ENCODE results near the gene MYCN.
"Not testable (repeated sequence)": the region's sequence is repeated elsewhere in the genome, so short reads cannot be mapped to it uniquely, and the experiment has no call there.

Gene MYCN

DNA sequence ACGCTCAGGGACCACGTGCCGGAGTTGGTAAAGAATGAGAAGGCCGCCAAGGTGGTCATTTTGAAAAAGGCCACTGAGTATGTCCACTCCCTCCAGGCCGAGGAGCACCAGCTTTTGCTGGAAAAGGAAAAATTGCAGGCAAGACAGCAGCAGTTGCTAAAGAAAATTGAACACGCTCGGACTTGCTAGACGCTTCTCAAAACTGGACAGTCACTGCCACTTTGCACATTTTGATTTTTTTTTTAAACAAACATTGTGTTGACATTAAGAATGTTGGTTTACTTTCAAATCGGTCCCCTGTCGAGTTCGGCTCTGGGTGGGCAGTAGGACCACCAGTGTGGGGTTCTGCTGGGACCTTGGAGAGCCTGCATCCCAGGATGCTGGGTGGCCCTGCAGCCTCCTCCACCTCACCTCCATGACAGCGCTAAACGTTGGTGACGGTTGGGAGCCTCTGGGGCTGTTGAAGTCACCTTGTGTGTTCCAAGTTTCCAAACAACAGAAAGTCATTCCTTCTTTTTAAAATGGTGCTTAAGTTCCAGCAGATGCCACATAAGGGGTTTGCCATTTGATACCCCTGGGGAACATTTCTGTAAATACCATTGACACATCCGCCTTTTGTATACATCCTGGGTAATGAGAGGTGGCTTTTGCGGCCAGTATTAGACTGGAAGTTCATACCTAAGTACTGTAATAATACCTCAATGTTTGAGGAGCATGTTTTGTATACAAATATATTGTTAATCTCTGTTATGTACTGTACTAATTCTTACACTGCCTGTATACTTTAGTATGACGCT is 5.8 kb downstream of the MYCN start:
- no peak for DNase-seq

DNA sequence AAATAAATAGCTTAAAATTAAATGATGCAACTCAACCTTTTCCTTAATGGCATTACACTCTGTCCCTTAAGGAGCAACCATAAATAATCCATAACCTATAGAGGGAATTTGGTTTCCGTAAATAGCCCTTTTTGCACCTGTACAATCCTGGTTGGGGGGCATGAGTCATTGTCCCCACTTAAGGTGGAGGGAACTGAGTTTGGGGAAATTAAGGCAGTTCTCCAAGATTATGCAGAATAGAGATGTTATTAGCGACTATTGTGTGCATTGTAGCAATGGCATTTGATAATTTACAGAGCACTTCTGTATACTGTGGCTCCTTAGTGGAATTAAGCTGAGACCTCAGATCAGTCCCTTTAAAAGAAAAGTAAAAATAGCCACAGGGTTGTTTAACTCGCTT is 6.6 kb downstream of the MYCN start:
- DNase-seq, result no peak

DNA sequence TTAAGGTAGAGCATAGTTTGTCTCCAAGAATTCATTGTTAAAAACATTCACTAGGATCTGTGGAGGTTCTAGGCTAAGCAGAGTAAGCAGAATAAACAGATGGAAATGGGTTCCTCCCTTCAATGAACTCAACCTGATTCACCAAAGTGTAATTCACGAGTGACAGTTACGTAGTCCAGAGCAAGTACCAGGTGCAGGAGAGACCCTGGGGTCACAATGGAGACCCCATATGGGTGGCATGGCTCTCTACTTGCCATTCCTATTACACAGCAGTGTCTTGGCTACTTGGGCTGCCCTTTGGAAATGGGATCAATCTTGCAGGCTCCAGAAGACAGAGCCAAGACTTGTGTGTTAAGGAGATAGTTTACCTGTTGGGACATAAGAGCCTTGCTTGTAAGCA is 7.1 kb downstream of the MYCN start:
- DNase-seq, result no peak

DNA sequence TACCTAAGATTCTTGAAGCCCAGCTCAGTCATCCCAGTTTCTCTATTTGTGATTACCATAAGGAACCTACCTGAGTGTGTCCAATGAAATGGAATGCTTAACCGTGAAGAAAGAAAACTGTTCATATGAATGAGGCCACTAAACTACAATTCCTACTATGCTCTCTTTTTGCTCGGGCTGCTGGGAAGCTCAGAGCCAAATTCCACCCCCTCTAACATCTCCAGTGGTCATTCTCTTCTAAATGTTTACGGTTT is 8.3 kb downstream of the MYCN start:
- DNase-seq, result no peak

DNA sequence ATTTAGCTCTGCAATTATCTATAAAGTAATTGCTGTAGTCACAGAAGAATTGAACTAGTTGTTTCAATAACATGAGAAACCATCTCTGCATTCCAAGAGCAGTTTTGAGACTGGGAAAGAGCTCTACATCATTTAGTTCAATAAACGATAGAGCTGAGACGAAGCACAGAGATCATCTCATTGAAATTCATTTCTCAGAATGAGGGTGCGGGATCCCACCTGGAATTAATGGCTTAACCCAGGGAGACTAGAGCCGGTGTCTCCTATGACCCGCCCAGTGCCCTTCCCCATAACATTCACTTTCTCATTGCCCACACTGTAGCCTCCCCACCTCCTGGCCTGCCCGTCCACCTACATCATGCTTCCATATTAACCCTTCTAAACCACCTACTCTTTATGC is 8.8 kb downstream of the MYCN start:
- no peak for DNase-seq

DNA sequence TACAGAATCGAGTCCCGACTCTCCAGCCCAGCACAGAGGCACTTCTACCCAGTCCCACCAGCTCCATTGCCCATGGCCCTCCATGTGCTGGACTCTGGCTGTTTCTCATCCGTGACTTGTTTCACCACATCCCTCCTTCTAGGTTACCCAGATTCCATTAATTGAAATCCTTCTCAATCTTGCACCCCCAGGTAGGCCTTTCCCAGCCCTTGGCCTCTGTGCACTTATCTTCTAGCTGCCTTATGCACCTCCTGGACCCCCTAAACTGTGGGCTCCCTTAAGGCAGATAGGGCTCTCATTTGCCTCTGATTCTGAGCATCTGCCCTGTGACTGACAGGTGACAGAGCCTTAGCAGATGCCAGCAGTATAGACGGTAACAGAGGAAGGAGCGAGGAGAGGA is 9.2 kb downstream of the MYCN start:
- DNase-seq, result no peak

DNA sequence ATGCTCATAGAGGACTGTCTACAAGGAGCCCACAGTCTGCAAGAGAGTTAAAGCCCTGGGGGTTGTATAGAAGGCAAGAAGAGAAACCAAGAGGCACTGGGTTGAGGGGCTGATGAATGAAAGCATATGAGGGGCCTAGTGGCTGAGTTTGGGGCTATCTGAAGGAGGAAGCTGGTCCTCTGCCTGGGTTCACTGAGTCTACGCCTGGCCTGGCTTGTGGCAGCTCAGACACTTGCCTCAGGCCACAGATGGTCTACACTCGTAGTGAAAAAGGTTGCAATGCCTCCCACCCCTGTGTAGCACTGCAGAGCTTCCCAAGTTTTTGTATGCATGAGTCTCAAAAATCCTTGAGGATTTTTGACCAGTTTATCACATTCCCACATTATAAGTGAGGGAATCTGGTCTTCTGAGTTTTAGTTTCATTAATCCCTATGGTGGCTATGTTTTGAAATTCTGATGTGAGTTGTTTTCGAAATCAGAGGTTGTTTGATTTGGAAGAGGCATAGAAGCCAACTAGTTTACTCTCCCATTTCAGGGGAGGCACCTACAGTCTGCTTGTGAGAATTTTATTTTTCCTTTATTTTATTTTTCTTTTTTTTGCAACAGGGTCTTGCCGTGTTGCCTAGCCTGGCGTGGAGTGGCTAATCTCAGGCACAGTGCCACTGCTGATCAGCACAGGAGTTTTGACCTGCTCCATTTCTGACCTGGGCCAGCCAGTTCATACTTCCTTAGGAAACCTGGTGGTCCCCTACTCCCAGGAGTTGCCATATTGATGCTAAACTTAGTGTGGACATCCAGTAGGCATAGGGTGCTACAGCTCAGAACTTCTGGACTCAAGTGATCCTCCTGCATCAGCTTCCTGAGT is 10.0 kb downstream of the MYCN start:
- DNase-seq, result no peak

DNA sequence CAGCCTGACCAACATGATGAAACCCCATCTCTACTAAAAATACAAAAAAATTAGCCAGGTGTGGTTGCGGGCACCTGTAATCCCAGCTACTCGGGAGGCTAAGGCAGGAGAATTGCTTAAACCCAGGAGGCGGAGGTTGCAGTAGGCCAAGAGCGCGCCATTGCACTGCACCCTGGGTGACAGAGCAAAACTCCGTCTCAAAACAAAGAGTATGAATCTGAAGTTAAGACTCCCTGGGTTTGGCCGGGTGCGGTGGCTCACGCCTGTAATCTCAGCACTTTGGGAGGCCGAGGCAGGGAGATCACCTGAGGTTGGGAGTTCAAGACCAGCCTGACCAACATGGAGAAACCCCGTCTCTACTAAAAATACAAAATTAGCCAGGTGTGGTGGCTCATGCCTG is 11.6 kb downstream of the MYCN start:
- not testable (repeated sequence) for DNase-seq

DNA sequence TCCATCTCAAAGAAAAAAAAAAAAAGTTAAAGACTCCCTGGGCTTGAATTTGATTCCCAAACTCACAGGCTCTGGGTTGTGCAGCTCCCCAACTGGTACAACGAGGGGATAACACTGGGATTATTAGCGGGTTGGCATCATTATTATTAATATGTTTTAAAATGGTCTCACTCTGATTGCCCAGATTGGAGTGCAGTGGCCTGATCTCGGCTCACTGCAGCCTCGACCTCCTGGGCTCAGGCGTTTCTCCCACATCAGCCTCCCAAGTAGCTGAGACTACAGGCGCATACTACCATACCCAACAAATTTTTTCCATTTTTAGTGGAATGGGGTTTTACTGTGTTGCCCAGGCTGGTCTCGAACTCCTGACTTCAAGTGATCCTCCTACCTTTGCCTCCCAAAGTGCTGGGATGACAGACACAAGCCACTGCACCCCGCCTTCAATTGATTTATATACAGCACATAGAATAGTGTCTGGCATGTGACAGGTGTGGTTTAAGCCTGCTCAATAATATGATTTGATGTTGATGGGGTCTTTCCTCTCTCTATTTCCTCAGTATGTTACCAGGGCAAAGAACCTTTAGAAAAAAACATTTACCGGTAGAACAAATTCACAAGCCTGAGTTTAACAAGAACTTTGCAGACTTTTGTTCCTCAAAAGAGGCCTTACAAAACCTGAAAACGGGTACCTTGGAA is 12.2 kb downstream of the MYCN start:
- DNase-seq, result no peak

DNA sequence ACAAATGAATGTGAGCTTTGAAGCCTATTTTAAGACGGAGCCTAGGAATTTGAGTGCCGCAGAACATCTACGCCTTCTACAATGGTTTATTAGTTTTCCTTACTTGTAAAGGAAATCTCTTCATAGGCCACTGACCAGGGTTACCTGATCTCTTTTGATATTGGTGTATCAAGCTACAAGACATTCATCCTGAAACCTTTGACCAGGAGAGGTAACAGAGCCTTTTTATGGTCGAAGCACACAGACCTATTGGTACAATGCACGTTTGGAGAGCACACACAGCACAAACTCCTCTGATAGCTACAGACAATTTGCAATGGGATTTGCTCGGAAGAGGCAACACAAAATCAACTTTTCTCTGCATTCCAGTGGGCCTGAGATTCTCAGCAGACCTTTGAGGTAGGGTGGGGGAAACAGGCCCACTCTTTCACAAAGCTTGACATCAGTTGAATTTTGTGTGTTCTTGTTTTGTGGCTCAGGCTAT is 12.8 kb downstream of the MYCN start:
- no peak for DNase-seq

DNA sequence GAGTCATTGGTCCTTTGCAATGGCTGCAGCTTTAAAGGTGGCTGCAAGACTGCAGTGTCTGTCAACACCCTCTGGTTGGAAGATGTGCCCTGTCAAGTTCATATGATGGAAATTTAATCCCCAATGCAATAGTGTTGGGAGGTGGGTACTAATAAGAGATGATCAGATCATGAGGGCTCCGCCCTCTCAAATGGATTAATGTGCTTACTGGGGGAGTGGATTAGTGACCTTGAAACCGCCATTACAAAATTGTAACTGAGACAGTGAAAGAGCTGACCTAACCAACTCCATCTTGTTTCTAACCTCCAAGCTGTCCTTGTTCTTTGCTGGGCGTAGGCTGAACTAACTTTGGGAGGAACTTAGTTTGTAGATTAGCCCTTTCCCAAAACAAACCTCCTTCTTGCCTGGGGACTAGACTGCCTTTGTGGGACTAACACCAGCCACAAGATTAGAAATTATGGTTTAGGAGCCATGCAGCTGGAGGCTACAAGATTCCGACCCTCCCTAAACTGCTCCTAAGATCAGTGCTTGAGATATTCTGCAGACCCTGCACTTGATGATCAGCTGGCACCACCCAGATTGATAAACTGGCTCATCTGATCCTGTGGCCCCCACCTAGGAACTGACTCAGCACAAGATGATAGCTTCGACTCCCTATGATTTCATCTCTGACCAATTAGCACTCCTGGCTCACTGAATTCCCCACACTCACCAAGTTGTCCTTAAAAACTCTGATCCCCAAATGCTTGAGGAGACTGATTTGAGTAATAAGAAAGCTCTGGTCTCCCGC is 13.7 kb downstream of the MYCN start:
- no peak for DNase-seq

DNA sequence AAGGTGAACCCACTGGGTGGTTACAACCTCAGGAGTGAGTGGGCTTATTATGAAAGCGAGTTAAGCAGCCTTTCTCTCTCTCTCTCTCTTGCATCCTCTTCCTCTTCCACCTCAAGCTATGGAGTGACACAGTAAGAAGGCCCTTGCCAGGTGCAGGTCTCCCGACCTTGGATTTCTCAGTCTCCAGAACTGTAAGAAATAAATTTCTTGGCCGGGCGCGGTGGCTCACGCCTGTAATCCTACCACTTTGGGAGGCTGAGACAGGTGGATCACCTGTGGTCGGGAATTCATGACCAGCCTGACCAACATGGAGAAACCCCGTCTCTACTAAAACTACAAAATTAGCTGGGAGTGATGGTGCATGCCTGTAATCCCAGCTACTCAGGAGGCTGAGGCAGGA is 14.4 kb downstream of the MYCN start:
- DNase-seq, result no peak

DNA sequence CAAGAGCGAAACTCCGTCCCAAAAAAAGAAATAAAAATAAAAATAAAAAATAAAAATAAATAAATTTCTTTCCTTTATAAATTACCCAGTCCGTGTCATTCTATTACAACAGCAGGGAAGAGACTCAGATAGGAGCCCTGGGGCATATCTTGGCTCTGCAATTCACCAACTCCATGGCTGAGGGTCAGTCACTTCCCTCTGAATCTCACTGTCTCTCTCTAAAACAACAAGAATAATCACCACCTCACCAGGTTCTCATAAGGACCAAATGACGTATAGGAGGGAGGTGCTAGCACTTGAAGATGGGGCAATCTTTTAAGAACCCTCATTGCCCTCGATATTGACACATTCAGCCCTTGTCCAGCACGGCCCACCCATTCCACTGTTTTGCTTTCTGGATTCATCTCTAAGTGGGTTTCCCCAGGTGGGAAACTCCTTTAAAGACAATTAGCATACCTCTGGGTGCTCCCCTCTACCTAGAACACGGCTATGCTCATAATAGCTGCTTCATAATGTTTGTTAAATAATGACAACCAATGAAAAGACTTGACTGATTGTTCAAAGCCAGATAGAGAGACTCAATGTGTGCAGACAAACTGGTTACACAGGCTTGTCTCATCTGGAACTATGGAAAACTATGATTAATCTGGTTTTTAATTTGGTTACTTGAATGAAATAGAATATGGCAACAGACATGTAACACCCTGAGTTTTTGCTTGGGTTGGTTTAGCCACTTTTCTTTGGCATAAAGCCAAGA is 15.1 kb downstream of the MYCN start:
- DNase-seq, result no peak

DNA sequence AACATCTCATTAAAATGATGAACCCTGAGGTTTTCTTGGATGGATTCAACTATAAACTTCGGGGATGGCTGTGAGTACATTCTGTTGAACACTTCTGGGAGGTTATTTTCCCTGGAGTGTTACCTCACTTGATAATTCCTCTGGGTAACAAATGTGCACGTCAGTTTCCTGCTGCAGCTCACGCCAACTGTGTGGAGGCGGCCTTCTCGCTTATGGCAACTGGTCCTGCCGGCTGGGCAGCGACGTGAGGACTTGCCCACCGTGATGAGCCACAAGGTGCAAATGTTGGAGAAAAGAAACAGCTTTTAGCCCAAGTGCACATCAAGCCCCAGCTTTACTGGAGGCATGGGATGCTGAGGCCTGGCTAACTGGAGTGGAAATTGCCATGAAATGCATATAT is 15.9 kb downstream of the MYCN start:
- DNase-seq, result no peak

DNA sequence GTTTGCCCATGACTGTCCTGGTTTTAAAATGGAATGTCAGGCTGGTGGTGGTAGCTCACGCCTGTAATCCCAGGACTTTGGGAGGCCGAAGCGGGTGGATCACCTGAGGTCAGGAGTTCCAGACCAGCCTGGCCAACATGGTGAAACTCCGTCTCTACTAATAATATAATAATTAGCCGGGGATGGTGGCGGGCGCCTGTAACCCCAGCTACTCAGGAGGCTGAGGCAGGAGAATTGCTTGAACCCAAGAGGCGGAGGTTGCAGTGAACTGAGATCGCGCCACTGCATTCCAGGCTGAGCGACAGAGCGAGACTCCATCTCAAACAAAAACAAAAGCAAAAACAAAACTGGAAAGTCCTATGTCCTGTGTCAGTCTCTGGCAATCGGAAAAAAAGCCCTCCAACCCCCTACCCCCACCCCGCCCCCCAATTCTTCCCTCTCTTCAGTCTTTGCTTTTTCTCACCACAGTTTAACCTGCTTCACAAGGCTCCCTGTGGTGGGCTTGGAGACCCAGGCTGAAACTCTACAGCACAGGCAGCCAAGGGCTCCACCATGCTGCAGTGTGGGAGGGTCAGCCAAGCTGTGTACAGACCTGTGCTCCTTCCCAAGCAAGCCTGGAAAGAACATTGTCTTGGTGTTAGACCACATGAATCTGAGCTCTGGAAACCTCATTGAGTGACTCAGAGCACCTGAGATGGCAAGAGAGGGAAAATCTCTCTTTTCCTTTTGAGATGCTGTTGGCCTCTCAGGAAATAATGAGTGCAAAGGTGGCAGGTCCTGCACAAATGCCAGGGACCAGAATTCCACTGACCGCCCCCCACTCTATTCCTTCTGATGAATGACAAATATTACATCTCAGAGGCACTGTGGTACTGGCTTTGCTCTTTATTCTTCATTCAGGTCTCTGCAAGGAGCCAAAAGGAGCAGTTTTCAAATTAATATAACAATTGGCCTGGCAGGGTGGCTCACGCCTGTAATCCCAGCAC is 16.7 kb downstream of the MYCN start:
- DNase-seq, result no peak

DNA sequence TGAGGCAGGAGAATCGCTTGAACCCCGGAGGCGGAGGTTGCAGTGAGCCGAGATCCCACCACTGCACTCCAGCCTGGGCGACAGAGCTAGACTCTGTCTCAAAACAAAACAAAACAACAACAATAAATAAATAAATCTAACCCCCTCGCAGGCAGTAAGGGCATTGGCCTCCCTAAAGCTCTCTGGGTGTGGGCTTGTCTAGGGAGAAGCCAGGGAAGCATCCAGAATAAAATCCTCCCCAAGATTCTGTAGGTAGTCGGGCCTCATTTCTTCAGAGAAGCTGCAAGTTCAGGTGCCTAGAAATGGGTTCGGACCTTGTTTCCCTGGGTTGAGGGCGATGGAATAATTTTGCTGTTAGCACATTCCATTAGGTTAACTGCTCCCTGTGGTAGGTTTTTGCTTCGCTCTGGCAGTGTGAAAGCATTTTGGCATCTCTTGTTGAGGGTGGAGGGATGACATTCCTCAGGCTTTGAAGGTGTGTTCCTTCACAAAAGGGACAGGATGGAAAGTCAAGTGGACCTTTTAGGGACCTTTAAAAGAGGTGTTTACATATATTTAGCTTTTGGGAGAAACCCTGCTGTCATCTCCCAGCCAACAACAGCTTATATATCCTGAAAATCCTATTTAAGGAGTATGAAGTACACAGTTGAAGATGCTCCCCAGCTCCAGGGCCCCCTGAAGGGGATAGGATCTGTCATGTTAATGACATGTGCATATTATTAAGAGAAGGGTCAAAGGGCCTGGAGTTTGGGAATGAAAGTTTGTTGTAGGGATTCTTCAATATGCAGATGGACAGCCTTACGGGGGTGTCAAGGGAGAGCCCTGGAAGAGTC is 17.7 kb downstream of the MYCN start:
- no peak for DNase-seq

DNA sequence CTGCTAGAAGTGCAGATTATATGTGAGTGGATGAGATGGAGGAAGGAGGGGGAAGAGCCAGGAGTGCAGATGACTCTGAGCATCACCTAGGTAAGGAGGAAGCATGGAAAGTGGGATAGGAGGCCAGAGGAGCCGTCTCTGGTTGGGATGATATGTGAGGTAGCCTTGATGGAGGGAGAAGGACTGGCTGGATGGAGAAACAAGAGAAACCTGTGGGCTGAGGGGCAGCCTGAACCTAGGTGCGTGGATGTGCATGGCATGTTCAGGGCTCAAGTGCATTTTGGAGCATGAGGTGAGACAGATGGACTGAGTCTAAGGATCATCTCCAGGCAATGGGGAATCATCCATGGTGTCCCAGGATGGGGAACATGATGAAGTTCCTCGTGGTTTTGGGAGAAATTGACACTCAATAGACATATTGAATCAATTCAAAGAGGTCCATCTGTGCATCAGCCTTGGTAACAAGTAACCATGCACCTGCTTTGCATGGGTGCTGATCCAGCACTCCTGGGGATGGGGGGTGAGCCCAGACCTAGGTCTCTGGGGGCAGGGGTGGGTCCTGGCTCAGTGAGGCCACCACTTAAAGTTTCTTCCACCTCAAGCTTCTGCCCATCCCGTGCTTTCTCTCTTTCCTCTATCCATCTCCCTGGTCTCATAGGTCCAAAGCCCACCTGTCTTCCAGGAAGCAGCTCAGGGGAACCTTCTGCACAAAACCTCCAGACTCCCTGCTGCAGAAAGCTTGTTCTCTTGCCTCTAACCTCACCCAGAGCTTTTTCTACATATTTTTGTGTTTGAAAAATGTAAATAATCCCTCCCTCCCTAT is 19.2 kb downstream of the MYCN start:
- DNase-seq, result no peak

DNA sequence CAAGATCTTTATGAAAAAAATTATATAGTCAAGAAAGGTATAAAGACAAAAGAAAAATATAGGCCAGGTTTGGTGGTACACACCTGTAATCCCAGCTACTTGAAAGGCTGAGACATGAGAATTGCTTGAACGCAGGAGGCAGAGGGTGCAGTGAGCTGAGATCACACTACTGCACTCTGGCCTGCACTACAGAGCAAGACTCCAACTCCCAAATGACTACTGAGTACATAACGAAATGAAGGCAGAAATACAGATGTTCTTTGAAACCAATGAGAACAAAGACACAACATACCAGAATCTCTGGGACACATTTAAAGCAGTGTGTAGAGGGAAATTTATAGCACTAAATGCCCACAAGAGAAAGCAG is 19.8 kb downstream of the MYCN start:
- DNase-seq, result not testable (repeated sequence)

Data from NCI-H748 treated with DMSO at 0.1 percent for 48 hours (cell line).